Tibial nerve (tissue), 4 donors: ENCODE data around the gene DLGAP1. TPM values are rescaled to one million over a fixed set of nuclear protein-coding genes. Genes with fewer than 3 reads are reported as not detected.
A peak's percentile ranks its signal among the peaks of the same experiment; 100 is the strongest.

Source experiments
- DNase-seq, 2 donors: peaks; one replicate each; pipeline ENCODE4 v3.0.0-alpha.2; 2019; ENCODE audit warnings: low spot score in 2 of 2
- H3K27ac ChIP-seq, 4 donors: fragments of 200-600 bp; sonication (generic) in 3 of 4; one replicate each; pipeline ENCODE4 v1.5.1; 2017 to 2019; ENCODE audit warnings: mild to moderate bottlenecking in 1 of 4
- H3K27me3 ChIP-seq, 2 donors: fragments of 200-600 bp; sonication (generic) in 1 of 2; one replicate each; pipeline versions ENCODE4 v1.5.1 to v1.6.0; 2017 to 2019
- H3K36me3 ChIP-seq, 3 donors: fragments of 200-600 bp; sonication (generic); one replicate each; pipeline ENCODE4 v1.5.1; 2018 to 2019
- H3K4me1 ChIP-seq, 4 donors: fragments of 200-600 bp; sonication (generic) in 3 of 4; one replicate each; pipeline ENCODE4 v1.5.1; 2017 to 2019
- H3K4me3 ChIP-seq, 4 donors: fragments of 200-600 bp; sonication (generic) in 3 of 4; one replicate each; pipeline ENCODE4 v1.5.1; 2017 to 2019; ENCODE audit warnings: mild to moderate bottlenecking in 1 of 4, moderate library complexity in 1 of 4
- H3K9me3 ChIP-seq, 4 donors: fragments of 200-600 bp; sonication (generic) in 3 of 4; one replicate each; pipeline ENCODE4 v1.5.1; 2017 to 2019
- EP300 ChIP-seq, 2 donors: sonication (generic); formaldehyde crosslinking; IDR thresholded peaks; one replicate each; pipeline ENCODE4 v1.6.1; 2017; ENCODE audit warnings: antibody characterized with exemption in 2 of 2, mild to moderate bottlenecking in 1 of 2
- POLR2A ChIP-seq, 2 donors: fragments of 450-650 bp; IDR thresholded peaks; one replicate each; pipeline ENCODE4 v1.6.1; 2017; ENCODE audit warnings: antibody characterized with exemption in 2 of 2, mild to moderate bottlenecking in 2 of 2, moderate library complexity in 2 of 2
- WGBS, 2 donors: methylation state at CpG; one replicate each; pipeline ENCODE4 v1.1.5; 2018; 5-methylcytosine and 5-hydroxymethylcytosine counted together
- total RNA-seq, 4 donors: library from RNA; depleted of rRNA; stranded (reverse); fragments of >200 nt; gene quantifications; one replicate each; pipeline ENCODE4 v1.1.0, GENCODE V29; 2016
- TF ChIP-seq, protein P1 (sequence below), 5 experiments: fragments of 200-600 bp in 3 of 5; fragments of 450-650 bp in 2 of 5; sonication (generic) in 3 of 5; IDR thresholded peaks; one replicate each; pipeline ENCODE4 v1.5.1; 2016 to 2019; ENCODE audit warnings: antibody characterized with exemption in 5 of 5, mild to moderate bottlenecking in 3 of 5, moderate library complexity in 2 of 5

The DLGAP1 gene
- total RNA-seq, 4 donors from 2014 or later = 1.5 to 18.3 (median 2.5) TPM

DNA sequence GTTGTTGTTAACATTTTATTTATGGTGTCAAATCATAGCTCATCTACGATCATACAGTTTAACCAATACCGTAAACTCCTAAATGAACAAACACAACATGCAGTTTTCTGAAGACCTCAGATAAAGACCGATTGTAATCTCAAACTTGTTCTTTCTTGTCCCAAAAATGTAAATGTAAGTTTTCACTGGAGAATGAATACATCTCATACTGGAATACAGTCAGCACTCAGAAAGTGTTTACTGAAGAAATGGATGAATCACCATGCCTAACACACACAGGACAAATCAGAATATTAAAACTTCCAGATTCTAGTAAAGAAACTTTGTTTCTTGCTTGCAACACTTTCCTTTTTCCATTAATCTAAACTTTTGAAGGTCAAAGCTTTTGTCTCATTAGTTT is 380.5 kb downstream of the DLGAP1 start:
- Histone ChIP-seq H3K9me3 (no peaks in the 10 kb centered on the region), H3K36me3 (no peaks in the 10 kb centered on the region), H3K4me1 (peaks cover 0 to 5% (median 0%) of the 10 kb centered on the region in 4 donors), H3K27ac (peak overlapping the region in 2 of 4 donors; percentile 11 to 53), H3K27me3 (no peaks in the 10 kb centered on the region), H3K4me3 (no peak overlapping the region)
- no peak for DNase-seq
- TF ChIP-seq, protein P1, sequence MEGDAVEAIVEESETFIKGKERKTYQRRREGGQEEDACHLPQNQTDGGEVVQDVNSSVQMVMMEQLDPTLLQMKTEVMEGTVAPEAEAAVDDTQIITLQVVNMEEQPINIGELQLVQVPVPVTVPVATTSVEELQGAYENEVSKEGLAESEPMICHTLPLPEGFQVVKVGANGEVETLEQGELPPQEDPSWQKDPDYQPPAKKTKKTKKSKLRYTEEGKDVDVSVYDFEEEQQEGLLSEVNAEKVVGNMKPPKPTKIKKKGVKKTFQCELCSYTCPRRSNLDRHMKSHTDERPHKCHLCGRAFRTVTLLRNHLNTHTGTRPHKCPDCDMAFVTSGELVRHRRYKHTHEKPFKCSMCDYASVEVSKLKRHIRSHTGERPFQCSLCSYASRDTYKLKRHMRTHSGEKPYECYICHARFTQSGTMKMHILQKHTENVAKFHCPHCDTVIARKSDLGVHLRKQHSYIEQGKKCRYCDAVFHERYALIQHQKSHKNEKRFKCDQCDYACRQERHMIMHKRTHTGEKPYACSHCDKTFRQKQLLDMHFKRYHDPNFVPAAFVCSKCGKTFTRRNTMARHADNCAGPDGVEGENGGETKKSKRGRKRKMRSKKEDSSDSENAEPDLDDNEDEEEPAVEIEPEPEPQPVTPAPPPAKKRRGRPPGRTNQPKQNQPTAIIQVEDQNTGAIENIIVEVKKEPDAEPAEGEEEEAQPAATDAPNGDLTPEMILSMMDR (IDR thresholded peaks at IDR 0.05) = no peak
- TF ChIP-seq EP300 (IDR thresholded peaks at IDR 0.05) = no peak
- TF ChIP-seq POLR2A (IDR thresholded peaks at IDR 0.05) = no peak
- WGBS, 2 donors = 44 to 53% methylated on average over 3 of the region's 3 CpGs

DNA sequence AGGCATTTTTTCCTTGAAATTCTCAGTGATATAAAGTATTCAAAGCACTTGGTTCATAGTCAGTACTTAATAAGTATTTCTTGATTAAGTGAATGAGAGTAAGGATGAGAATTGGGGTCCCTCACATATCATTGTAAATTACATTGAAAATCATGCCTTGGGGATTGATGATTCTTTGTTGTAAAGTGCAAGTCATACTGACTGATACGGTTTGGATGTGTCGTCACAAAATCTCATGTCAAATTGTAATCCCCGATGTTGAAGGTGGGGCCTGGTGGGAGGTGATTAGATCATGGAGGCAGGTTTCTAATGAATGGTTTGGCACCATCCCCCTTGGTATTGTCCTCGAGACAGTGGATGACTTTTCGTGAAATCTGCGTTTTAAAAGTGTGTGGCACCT is 385.9 kb downstream of the DLGAP1 start:
- H3K4me3 ChIP-seq = no peak overlapping the region
- WGBS, 2 donors = 83 to 88% methylated on average over 6 of the region's 6 CpGs
- TF ChIP-seq, protein P1 (IDR thresholded peaks at IDR 0.05) = no peak
- TF ChIP-seq POLR2A (IDR thresholded peaks at IDR 0.05) = no peak
- TF ChIP-seq EP300 (IDR thresholded peaks at IDR 0.05) = no peak
- no peak for DNase-seq
- H3K36me3 ChIP-seq = no peaks in the 10 kb centered on the region
- H3K27ac ChIP-seq = no peak overlapping the region
- H3K4me1 ChIP-seq = no peaks in the 10 kb centered on the region
- H3K27me3 ChIP-seq = no peaks in the 10 kb centered on the region
- H3K9me3 ChIP-seq = peaks cover 0 to 5% (median 0%) of the 10 kb centered on the region in 4 donors

DNA sequence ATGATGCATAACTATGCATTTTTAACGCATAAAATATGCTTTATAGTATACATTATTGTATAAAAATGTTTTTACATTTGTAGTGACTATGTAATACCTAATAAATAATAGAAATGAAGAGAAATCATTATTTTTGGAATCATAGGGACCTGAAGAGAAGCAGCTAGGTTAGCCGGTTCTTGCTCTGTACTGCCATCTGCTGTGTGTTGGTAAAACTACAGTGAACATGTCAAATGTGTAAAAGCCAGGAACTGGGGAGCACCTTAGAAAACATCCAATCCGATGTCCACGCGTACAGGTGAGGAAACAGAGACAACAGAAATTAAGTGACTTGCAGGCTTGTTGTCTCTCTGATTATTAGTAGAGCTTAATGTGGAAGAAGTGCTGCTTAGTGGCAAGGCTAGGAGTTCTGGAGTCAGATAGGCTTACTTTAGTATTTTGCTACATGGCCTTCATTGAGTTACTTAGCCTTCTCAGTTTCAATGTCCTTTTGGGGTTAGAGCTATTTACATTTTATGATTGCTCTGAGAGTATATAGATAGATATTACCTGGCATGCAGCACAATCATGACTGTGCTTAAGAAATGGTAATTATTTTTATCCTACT is 386.5 kb downstream of the DLGAP1 start:
- H3K9me3 ChIP-seq = peaks cover 0 to 5% (median 0%) of the 10 kb centered on the region in 4 donors
- TF ChIP-seq EP300 (IDR thresholded peaks at IDR 0.05) (no peak), POLR2A (IDR thresholded peaks at IDR 0.05) (no peak)
- TF ChIP-seq, protein P1 (IDR thresholded peaks at IDR 0.05) = peak; percentile 44 to 72 (median 53)
- H3K36me3 ChIP-seq = no peaks in the 10 kb centered on the region
- WGBS, 2 donors = 11 to 17% methylated on average over 5 of the region's 5 CpGs
- peak in 1 of 2 donors; percentile 47 for DNase-seq
- no peak overlapping the region for H3K27ac ChIP-seq
- no peaks in the 10 kb centered on the region for H3K4me1 ChIP-seq
- H3K27me3 ChIP-seq = no peaks in the 10 kb centered on the region
- no peak overlapping the region for H3K4me3 ChIP-seq

DNA sequence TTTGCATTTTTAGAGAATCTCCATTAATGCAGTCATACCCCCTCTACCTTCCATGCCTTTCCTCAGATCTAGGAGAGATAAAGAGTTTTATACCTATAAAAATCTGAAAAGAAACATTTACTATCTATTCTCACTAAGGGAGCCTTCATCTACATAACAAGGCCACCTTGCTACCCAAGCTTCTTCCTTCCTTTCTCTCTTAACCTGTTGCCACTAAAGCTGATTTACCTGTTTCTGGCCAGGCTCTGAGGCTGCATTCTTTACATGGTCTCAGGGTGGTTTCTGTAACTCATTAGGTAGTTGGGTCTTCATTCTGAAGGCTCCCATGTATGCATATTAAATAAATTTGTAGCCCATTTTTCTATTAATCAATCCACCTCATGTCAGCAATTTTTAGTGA is 391.6 kb downstream of the DLGAP1 start:
- TF ChIP-seq, protein P1 (IDR thresholded peaks at IDR 0.05) = no peak
- TF ChIP-seq POLR2A (IDR thresholded peaks at IDR 0.05) = no peak
- no peak for TF ChIP-seq EP300 (IDR thresholded peaks at IDR 0.05)
- DNase-seq = no peak
- H3K4me1 ChIP-seq = no peaks in the 10 kb centered on the region
- no peak overlapping the region for H3K4me3 ChIP-seq
- H3K27ac ChIP-seq = no peak overlapping the region
- H3K9me3 ChIP-seq = peaks cover 0 to 15% (median 0%) of the 10 kb centered on the region in 4 donors
- no peaks in the 10 kb centered on the region for H3K36me3 ChIP-seq
- H3K27me3 ChIP-seq = no peaks in the 10 kb centered on the region

DNA sequence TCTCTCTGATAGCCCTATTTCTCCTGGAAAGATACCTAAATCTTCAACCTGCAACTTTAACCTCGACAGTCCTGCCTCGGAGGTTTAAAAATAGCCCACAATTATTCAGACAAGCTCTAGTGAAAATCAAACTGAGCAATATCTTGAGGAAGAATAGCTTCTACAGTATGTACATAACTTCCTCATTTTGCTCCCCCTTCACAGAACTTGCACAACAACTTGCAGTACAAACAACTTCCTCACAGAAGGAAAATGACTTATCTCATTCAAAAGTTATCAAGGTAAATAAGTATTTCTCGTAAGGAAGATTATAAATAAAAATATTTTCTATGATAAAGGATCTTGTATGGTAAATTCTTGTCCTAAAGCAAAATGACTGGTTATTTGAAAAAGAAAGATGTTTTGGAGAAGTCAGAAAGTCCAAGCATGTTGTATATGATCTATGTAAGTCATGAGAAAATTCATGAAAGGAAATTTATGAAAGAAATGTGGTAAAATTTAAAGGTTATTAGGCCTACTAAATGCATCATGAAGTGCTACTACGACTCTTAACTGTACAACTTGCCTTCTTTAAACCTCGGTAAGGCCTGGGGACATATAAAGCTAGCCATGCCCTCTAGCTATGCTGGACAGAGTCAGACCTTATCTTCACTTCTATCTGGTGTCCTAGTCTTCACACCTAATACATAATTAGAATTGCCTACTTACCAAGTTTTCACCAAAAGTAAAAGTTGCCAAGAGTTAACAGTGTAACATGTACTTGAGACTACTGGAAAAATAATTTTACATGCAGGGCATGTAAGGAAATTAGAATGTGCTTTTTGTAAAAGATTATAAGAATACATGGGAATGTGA is 394.5 kb downstream of the DLGAP1 start:
- DNase-seq = no peak
- Histone ChIP-seq H3K36me3 (no peaks in the 10 kb centered on the region), H3K4me1 (no peaks in the 10 kb centered on the region), H3K9me3 (peaks cover 0 to 10% (median 0%) of the 10 kb centered on the region in 4 donors), H3K4me3 (no peak overlapping the region), H3K27ac (no peak overlapping the region), H3K27me3 (no peaks in the 10 kb centered on the region)
- TF ChIP-seq POLR2A (IDR thresholded peaks at IDR 0.05) = no peak
- no peak for TF ChIP-seq EP300 (IDR thresholded peaks at IDR 0.05)
- TF ChIP-seq, protein P1 (IDR thresholded peaks at IDR 0.05) = no peak
- WGBS, 2 donors = 74 to 81% methylated on average over 5 of the region's 5 CpGs
